ENCODE results near the gene CCDC85A.

The CCDC85A gene

GRCh38 chr2:56376699-56377665 is 193.2 kb downstream of the CCDC85A start:
- DNase-seq = no peak

DNA sequence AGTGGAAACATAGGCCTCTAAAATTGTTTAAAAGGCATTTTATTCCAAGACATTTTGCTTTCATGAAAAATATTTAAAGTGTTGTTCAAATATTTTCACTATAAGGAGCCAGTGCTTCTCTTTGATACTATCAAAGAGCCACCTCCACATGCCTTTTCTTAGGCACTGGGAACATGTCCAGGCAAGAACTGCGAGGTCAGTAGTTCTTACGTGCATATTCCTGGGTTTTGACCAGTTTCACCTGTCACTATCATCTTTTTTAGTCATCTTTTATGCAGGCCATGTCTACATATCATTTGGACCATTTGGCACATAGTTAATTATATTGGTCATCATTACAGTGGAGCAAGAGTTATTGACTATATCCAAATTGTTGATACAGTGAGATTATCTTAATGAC is 195.3 kb downstream of the CCDC85A start:
- no peak for DNase-seq

DNA sequence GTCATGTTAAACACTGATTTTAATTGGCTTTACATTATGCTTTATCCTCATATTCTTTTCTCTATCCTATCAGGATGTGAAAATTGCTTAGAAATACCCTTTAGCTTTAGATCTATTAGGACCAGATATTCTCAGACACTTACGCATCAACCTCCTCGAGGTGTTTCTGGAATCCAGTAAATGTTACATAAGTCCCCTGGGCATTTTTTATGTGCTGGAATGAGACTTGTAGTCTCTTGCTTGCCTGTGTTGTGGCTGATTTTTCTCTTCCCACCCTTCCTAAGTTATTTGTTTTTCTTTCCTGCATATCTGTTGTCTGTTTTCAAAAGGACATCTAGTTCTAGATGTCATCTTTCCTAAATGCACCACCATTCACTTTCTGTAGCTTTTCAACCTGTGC is 197.1 kb downstream of the CCDC85A start:
- no peak for DNase-seq

DNA sequence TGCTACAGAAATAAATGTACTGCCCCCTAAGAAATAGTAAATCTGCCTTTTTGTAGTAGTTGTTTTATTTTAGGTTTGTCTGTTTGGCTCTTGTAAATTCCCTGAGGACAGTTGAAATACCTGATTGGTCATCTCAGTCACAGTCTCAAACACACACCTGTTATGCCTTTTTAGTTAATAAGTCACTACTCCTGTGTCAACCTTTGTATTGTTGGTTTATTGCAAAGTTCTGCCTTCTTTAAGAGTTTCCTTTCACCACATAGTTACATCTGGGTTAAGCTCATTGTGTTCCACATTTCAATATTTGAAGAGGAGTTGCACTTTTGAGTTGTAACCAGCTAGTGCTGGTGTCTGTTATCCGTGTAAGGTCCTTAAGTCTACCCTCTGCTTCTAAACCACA is 198.7 kb downstream of the CCDC85A start:
- no peak for DNase-seq

DNA sequence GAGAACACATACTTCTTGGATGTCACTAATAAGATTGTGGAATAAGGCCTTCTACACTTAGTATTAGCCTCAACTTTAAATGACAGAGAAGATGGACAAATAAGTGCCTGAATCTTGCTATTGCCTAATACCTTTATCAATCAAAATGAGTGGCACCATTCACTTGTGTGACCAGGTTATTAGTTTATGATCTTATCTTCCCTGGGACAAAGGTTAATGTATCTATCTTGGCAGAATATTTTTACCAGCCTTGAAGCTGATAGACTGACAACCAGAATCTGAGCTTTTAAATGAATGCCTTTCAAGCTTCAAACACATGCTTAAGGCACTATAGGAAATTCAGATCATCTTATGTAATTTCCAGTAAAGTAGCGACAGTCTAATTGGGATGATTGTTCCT is 202.9 kb downstream of the CCDC85A start:
- DNase-seq = no peak

DNA sequence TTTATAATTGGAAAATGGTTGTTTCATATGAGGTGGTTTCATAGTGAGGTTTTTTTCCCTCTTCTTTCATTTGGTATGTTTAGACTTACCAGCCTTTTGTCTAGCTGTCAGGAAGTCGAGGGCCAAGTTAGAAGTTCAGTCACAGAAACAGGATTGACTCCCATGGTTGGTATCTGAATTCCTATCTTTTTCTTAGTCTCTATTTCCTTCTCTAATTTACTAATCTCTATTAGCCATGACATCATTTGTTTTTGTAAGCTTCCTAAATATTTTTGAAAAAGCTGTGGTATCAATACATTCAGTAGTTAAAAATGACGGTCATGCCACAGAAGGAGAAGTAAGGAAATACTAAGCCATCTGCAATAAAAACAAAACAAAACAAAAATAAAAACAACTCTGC is 206.9 kb downstream of the CCDC85A start:
- no peak for DNase-seq

GRCh38 chr2:56410140-56410539 is 226.3 kb downstream of the CCDC85A start:
- no peak for DNase-seq

- no peak for DNase-seq
Measured at GRCh38 chr2:56416500-56417176, 232.8 kb downstream of the CCDC85A start.
